NB4 (cell line): ENCODE results near the gene CABP4.
A peak's percentile ranks its signal among the peaks of the same experiment; 100 is the strongest.

Experiments
- MAX ChIP-seq: IDR thresholded peaks from 2 replicates; pipeline ENCODE4 v1.6.1; 2011; ENCODE audit warnings: low read depth, low read length
- MYC ChIP-seq: IDR thresholded peaks from 2 replicates; pipeline ENCODE4 v1.6.1; 2011; ENCODE audit warnings: low read depth, low read length
- POLR2A ChIP-seq: IDR thresholded peaks from 2 replicates; pipeline ENCODE4 v1.6.1; 2011; ENCODE audit warnings: mild to moderate bottlenecking; ENCODE audit not compliant: insufficient read length; ENCODE audit errors: extremely low read depth
- TF ChIP-seq, protein P1 (sequence below): IDR thresholded peaks from one replicate; pipeline ENCODE4 v1.5.1; 2012; ENCODE audit warnings: low read depth, low read length

DNA sequence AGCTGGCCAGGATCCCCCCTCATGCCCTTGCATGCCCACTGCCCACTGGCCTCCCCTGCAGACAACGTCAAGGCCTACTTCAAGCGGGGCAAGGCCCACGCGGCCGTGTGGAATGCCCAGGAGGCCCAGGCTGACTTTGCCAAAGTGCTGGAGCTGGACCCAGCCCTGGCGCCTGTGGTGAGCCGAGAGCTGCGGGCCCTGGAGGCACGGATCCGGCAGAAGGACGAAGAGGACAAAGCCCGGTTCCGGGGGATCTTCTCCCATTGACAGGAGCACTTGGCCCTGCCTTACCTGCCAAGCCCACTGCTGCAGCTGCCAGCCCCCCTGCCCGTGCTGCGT is 35.5 kb downstream of the CABP4 start:
- TF ChIP-seq MYC (no peak), POLR2A (peak; percentile 7), MAX (no peak)
- TF ChIP-seq, protein P1, sequence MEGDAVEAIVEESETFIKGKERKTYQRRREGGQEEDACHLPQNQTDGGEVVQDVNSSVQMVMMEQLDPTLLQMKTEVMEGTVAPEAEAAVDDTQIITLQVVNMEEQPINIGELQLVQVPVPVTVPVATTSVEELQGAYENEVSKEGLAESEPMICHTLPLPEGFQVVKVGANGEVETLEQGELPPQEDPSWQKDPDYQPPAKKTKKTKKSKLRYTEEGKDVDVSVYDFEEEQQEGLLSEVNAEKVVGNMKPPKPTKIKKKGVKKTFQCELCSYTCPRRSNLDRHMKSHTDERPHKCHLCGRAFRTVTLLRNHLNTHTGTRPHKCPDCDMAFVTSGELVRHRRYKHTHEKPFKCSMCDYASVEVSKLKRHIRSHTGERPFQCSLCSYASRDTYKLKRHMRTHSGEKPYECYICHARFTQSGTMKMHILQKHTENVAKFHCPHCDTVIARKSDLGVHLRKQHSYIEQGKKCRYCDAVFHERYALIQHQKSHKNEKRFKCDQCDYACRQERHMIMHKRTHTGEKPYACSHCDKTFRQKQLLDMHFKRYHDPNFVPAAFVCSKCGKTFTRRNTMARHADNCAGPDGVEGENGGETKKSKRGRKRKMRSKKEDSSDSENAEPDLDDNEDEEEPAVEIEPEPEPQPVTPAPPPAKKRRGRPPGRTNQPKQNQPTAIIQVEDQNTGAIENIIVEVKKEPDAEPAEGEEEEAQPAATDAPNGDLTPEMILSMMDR, result no peak
